GM21515 (cell line): ENCODE data around the gene CCDC15.
"Not testable (repeated sequence)": the region's sequence is repeated elsewhere in the genome, so short reads cannot be mapped to it uniquely, and the experiment has no call there.

ENCODE experiments used
- ATAC-seq: cut with Tn5 transposase; IDR thresholded peaks from one replicate; pipeline ENCODE4 v1.9.1; 2021; ENCODE audit not compliant: unreplicated experiment

CCDC15 gene

DNA sequence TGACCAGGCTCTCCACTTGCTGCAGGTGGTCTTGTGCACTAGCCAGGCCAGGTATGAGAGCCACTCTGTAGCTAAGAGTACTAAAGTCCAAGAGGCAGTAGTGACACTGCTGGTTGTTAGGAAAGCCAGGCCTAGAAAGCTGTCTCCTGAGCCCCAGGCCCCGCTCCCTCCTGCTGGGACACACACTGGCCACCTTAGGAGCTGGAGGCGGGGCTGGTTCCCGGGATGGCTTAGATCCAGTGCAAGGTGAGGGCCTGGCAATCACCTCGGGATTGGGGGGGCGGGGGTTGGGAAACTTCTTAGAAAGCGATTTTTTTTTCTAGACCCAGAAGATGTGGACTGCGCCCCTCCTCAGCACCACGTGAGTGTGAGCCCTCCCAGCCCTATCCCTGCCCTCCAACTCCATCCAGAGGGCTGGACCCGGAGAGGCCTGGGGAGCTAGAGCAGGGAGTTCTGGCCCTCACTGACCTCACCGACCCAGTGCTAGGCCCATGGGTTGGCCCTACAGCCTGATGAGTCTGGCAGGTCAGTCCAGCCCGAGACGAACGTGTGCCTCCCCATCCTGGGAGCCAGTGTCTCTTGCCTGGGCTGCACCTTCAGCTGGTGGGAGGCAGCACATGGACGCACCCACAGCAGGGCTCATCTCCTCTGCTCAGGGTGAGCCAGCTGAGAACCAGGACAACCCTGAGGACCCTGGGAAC lies 127.2 kb downstream of the CCDC15 start:
- ATAC-seq: no peak

DNA sequence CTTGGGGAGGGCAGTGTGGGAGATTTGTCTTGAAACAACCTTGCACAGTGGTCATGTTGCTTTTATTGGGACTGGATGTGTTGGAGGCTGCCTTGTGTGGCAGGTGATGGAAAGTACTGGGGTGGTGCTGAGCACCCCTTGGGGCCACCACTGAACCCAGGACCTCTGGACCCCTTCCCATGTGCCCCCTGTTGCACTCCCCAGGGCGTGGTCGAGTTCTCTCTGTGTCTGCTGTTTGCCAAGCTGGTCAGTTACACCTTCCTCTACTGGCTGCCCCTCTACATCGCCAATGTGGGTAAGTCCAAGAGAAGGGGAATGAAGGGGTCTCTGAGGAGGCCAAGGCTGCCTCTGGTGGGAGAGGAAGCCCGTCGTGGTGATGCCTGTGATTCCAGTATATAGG lies 128.0 kb downstream of the CCDC15 start:
- ATAC-seq: no peak

GRCh38 chr11:125082611-125083311 lies 128.8 kb downstream of the CCDC15 start:
- no peak for ATAC-seq

DNA sequence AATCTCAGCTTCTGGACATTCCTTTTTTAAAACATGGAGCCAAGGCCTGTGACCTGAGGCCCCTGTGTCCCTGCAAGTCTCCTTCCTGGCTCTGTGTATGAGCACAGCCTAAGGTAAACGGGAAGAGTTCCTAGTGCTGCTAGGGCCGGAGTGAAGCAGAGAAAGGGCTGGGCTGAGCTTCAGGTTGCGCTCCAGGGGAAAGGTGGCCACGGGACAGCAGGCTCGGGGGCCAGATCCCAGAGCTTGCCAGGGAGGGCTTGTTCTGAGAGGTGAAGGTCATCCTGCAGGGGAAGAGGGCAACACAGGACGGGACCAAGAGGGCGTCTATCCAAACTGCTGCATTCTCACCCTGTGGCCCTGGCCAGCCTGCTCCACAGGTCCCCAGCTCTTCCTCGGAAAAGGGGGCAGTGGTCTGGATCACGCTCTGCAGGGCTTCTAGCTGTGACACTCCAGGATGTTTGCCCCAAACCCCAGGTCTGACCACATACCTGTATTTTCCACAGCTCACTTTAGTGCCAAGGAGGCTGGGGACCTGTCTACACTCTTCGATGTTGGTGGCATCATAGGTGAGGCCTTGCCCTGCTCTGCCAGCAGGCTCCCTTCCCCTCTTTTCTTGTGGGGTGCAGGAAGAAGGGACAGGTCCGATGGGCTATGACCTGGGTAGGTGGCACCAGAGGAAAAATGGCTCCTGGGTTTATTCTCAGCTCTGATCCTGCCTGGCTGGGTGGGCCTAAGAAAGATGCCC lies 129.5 kb downstream of the CCDC15 start:
- no peak for ATAC-seq

GRCh38 chr11:125084057-125084416 lies 130.0 kb downstream of the CCDC15 start:
- ATAC-seq: no peak

DNA sequence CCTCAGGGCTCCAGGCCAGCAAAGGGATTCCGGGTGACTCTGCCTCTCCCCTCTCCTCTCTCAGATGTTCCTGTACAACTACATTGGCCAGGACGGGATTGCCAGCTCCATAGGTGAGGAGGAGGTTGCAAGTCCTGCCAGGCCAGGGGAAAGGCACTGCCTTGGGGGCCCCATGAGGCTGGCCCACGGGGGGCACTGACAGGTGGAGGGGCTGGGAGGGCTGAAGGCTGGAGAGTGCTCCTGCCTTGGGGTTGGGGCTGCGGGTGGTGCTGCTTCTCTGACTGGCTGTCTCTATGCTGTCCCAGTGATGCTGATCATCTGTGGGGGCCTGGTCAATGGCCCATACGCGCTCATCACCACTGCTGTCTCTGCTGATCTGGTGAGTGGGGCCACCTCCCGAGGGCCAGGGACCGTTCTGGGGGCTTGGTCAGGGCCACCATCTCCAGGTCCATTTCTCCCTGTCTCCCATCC lies 130.8 kb downstream of the CCDC15 start:
- ATAC-seq: no peak

DNA sequence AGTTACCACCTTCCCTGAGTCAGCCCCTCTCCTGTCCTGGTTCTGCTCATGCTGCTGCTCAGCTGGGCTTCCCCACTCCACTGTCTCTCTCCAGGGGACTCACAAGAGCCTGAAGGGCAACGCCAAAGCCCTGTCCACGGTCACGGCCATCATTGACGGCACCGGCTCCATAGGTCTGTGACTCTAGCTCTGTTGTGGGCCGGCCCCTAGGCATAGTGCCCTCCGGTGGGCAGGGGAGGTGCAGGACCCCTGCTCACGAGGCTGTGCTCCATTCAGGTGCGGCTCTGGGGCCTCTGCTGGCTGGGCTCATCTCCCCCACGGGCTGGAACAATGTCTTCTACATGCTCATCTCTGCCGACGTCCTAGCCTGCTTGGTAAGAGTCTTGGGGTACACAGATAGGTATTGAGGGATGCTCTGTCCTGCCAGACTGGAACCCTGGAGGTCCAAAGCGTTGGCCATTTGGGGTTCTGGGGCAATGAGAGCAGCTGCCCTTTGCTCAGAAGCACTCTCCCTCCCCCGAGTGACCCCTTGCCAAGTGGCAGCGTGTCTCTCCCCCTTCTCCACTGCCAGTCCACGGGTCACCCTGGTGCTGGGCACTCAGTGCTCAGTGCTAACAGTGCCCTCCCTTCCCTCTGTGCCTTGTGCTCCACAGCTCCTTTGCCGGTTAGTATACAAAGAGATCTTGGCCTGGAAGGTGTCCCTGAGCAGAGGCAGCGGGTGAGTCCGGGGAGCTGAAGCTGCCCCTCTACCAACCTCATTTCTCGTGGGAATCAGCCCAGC lies 131.5 kb downstream of the CCDC15 start:
- ATAC-seq: no peak

- no peak for ATAC-seq
These were observed 132.8 kb downstream of the CCDC15 start for GRCh38 chr11:125086633-125087296.

- ATAC-seq: no peak
These were observed 134.1 kb downstream of the CCDC15 start for GRCh38 chr11:125088123-125088522.

DNA sequence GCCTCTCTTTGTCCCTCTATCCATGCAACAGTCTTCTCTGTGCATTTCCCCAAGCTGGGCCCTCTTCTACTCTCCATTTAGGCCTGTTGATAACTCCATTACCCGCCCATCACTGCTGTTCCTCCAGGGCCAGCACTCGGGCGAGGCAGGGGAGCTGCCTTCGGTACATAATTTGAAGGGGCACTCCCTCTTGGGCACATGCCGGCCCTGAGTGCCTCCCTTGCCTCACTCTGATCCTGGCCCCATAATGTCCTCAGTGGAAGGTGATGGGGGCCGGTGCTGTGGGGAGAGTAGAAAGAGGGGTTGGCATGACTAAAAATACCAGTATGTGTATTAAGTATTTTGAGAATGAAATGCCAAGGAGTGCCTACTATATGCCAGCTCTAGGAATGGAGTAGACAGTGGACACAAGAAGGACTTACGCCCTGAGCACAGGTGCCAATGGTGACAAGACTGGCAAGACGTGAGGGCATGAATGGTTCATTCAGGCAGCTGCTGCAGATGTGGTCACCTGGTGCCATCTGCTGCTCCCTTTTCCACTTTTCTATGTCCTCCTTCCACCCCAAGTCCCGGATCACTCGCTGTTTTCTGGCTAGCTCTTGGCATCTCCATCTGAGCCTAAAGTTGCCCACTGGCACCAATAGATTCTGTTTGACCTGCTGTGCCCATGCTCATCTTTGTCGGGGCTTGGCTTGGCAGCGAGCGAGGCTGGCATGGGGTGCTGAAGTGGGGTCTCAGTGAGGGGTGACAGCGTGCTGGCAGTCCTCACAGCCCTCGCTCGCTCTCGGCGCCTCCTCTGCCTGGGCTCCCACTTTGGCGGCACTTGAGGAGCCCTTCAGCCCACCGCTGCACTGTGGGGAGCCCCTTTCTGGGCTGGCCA lies 134.8 kb downstream of the CCDC15 start:
- ATAC-seq: no peak

- ATAC-seq: not testable (repeated sequence)
These were observed 135.5 kb downstream of the CCDC15 start for GRCh38 chr11:125089481-125089880.

DNA sequence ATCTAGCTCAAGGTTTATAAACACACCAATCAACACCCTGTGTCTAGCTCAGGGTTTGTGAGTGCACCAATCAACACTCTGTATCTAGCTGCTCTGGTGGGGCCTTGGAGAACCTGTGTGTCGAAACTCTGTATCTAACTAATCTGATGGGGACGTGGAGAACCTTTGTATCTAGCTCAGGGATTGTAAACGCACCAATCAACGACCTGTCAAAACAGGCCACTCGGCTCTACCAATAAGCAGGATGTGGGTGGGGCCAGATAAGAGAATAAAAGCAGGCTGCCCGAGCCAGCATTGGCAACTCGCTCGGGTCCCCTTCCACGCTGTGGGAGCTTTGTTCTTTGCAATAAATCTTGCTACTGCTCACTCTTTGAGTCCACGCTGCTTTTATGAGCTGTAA lies 136.1 kb downstream of the CCDC15 start:
- ATAC-seq: not testable (repeated sequence)

GRCh38 chr11:125090816-125091215 lies 136.8 kb downstream of the CCDC15 start:
- ATAC-seq: no peak
